Smooth muscle cell (in vitro differentiated cells): ENCODE measurements around the gene ASB10. TPM values are rescaled to one million over a fixed set of nuclear protein-coding genes. Genes with fewer than 3 reads are reported as not detected.

Experiments used
- DNase-seq: peaks from one replicate; lab custom pipeline; 2025; ENCODE audit not compliant: unreplicated experiment; lab: John Stamatoyannopoulos, UW
- H2AFZ ChIP-seq: fragments of 200-600 bp; sonication (generic); 2 replicates; pipeline ENCODE4 v1.6.0; 2016; ENCODE audit warnings: antibody characterized with exemption, low read depth, mild to moderate bottlenecking
- H3F3A ChIP-seq: fragments of 200-600 bp; sonication (generic); 2 replicates; pipeline ENCODE4 v1.6.0; 2017; ENCODE audit warnings: antibody characterized with exemption, low read depth
- H3K27ac ChIP-seq: fragments of 200-600 bp; sonication (generic); 2 replicates; pipeline ENCODE4 v1.5.1; 2016; ENCODE audit warnings: low read depth, mild to moderate bottlenecking
- H3K27me3 ChIP-seq: fragments of 200-600 bp; sonication (generic); 2 replicates; pipeline ENCODE4 v1.6.1; 2016; ENCODE audit warnings: low read depth, mild to moderate bottlenecking
- H3K36me3 ChIP-seq: fragments of 200-600 bp; sonication (generic); 2 replicates; pipeline ENCODE4 v1.5.1; 2016; ENCODE audit warnings: low read depth
- H3K4me1 ChIP-seq: fragments of 200-600 bp; sonication (generic); 2 replicates; pipeline ENCODE4 v1.5.1; 2016; ENCODE audit warnings: low read depth
- H3K4me2 ChIP-seq: fragments of 200-600 bp; sonication (generic); 2 replicates; pipeline ENCODE4 v1.6.0; 2016; ENCODE audit warnings: mild to moderate bottlenecking
- H3K4me3 ChIP-seq: fragments of 200-600 bp; sonication (generic); 2 replicates; pipeline ENCODE4 v1.5.1; 2016; ENCODE audit warnings: mild to moderate bottlenecking
- H3K79me2 ChIP-seq: fragments of 200-600 bp; sonication (generic); 2 replicates; pipeline ENCODE4 v1.6.0; 2016; ENCODE audit warnings: low read depth, mild to moderate bottlenecking
- H3K9ac ChIP-seq: fragments of 200-600 bp; sonication (generic); 2 replicates; pipeline ENCODE4 v1.6.0; 2016; ENCODE audit warnings: low read depth
- H3K9me3 ChIP-seq: fragments of 200-600 bp; sonication (generic); replicated peaks from 2 replicates; pipeline ENCODE4 v1.5.1; 2016; ENCODE audit warnings: low read depth
- H4K20me1 ChIP-seq: fragments of 200-600 bp; sonication (generic); 2 replicates; pipeline ENCODE4 v1.6.0; 2016; ENCODE audit warnings: low read depth
- WGBS: methylation state at CpG from one replicate; pipeline ENCODE4 v1.1.7; 2016; ENCODE audit warnings: low lambda C conversion rate; 5-methylcytosine and 5-hydroxymethylcytosine counted together
- polyA plus RNA-seq: library from polyadenylated mRNA; unstranded; fragments of >200 nt; fragmentation: Nextera tagmentation; extraction: Ambion mirVana; gene quantifications from 2 replicates; pipeline ENCODE4 v1.2.1, GENCODE V29; 2016
- total RNA-seq: library from RNA; depleted of rRNA; stranded (reverse); fragments of >200 nt; gene quantifications from 2 replicates; pipeline ENCODE4 v1.2.3, GENCODE V29; 2014
- TF ChIP-seq, protein P1 (sequence below): fragments of 200-600 bp; sonication (generic); IDR thresholded peaks from 2 replicates; pipeline ENCODE4 v1.5.1; 2017; ENCODE audit warnings: borderline replicate concordance, mild to moderate bottlenecking, antibody characterized with exemption; ENCODE audit not compliant: insufficient read depth, poor library complexity, severe bottlenecking

The ASB10 gene
- total and polyA plus RNA-seq, 2 experiments from 2014 or later: not detected

DNA sequence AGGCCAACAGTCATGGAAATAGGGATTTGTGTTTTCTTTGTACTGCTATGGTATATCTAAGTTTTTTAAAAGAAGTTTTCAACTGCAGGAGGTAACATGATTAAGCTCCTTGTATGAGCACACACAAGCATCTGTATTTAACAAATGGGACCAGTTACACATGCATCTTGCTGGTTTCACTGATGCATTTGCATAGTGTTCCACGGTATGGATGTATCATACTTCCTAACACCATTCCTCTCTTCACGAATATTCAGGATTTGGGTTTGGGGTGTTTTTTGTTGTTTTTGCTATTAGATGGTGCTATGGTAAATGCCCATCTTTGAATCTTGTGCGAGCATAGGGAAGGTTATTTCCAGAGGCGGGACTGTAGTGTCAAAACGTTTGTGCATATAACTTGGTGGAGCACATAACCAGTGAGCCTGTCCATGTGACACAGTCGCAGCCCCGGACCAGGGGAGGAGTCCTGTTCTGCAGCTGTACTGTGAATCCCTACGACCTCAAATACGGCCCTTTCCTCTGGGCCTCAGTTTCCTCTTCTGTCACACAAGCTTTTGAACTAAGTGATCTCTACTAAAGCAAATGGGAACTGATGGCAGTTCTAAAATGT is 21.3 kb upstream of the ASB10 start:
- TF ChIP-seq, protein P1, sequence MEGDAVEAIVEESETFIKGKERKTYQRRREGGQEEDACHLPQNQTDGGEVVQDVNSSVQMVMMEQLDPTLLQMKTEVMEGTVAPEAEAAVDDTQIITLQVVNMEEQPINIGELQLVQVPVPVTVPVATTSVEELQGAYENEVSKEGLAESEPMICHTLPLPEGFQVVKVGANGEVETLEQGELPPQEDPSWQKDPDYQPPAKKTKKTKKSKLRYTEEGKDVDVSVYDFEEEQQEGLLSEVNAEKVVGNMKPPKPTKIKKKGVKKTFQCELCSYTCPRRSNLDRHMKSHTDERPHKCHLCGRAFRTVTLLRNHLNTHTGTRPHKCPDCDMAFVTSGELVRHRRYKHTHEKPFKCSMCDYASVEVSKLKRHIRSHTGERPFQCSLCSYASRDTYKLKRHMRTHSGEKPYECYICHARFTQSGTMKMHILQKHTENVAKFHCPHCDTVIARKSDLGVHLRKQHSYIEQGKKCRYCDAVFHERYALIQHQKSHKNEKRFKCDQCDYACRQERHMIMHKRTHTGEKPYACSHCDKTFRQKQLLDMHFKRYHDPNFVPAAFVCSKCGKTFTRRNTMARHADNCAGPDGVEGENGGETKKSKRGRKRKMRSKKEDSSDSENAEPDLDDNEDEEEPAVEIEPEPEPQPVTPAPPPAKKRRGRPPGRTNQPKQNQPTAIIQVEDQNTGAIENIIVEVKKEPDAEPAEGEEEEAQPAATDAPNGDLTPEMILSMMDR: no peak

DNA sequence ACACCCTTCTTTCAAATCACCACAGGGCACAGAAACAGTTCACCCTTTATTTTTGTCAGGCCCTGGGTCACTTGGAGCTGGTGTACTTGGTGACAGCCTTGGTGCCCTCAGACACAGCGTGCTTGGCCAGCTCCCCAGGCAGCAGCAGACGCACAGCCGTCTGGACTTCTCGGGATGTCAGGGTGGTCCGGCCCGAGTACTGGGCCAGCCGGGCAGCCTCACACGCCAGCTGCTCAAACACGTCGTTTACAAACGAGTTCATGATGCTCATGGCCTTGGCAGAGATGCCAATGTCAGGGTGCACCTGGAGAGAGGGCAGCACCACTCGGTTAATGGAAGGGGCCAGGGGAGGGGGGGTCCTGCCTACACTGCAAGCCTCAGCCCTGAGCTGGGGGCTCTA is 20.8 kb upstream of the ASB10 start:
- Histone ChIP-seq H3K27ac (no peak overlapping the region), H3K4me3 (no peak overlapping the region), H3K4me2 (no peak overlapping the region), H4K20me1 (no peaks in the 10 kb centered on the region), H3F3A (no peaks in the 10 kb centered on the region), H2AFZ (no peak overlapping the region), H3K36me3 (no peaks in the 10 kb centered on the region), H3K9me3 (no peaks in the 10 kb centered on the region), H3K27me3 (peaks cover 6% of the 10 kb centered on the region), H3K4me1 (no peaks in the 10 kb centered on the region), H3K79me2 (no peaks in the 10 kb centered on the region), H3K9ac (no peak overlapping the region)
- WGBS: 96% methylated on average over 12 of the region's 12 CpGs
- TF ChIP-seq, protein P1: no peak
- DNase-seq: no peak

More for the DNA sequence above, 21.3 kb upstream of the ASB10 start:
- Histone ChIP-seq H4K20me1 (no peaks in the 10 kb centered on the region), H3K4me3 (no peak overlapping the region), H3K79me2 (no peaks in the 10 kb centered on the region), H3K36me3 (no peaks in the 10 kb centered on the region), H3K4me2 (no peak overlapping the region), H3F3A (no peaks in the 10 kb centered on the region), H3K4me1 (no peaks in the 10 kb centered on the region), H3K27ac (no peak overlapping the region), H3K27me3 (peaks cover 6% of the 10 kb centered on the region), H2AFZ (no peak overlapping the region), H3K9me3 (no peaks in the 10 kb centered on the region), H3K9ac (no peak overlapping the region)
- DNase-seq: no peak
- WGBS: 85% methylated on average over 9 of the region's 9 CpGs

GRCh38 chr7:151207315-151207714 is 20.3 kb upstream of the ASB10 start:
- Histone ChIP-seq H3K4me3 (no peak overlapping the region), H3K9ac (no peak overlapping the region), H4K20me1 (no peaks in the 10 kb centered on the region), H3K36me3 (no peaks in the 10 kb centered on the region), H3K4me1 (no peaks in the 10 kb centered on the region), H3K79me2 (no peaks in the 10 kb centered on the region), H3K27me3 (peaks cover 6% of the 10 kb centered on the region), H3K9me3 (no peaks in the 10 kb centered on the region), H3K27ac (no peak overlapping the region), H2AFZ (no peak overlapping the region), H3K4me2 (no peak overlapping the region), H3F3A (no peaks in the 10 kb centered on the region)
- TF ChIP-seq, protein P1: no peak
- 85% methylated on average over 9 of the region's 9 CpGs for WGBS
- no peak for DNase-seq

DNA sequence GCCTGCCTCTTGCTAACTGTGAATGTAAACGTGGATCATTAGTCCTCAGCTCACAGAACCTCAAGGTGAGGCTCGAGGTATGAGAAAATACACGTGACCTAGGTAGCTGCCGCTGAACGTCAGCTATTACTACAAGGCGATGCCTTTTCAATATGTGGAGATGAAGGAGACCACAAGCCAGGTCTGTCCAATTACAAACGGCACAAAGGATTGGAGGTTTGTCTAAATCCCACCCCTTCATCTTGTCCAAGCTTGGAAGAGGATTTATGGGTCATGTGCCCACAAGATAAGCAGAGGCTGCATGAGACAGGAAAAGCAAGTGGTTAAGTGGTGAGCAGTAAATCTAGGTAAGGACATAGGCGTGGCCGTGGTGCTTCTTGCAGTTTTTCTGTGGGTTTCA is 19.9 kb upstream of the ASB10 start:
- Histone ChIP-seq H3K9ac (no peak overlapping the region), H3K9me3 (no peaks in the 10 kb centered on the region), H3K4me2 (no peak overlapping the region), H3K79me2 (no peaks in the 10 kb centered on the region), H3K27ac (no peak overlapping the region), H4K20me1 (no peaks in the 10 kb centered on the region), H3F3A (no peaks in the 10 kb centered on the region), H3K36me3 (no peaks in the 10 kb centered on the region), H3K27me3 (peaks cover 6% of the 10 kb centered on the region), H2AFZ (no peak overlapping the region), H3K4me1 (no peaks in the 10 kb centered on the region), H3K4me3 (no peak overlapping the region)
- 81% methylated on average over 9 of the region's 9 CpGs for WGBS
- TF ChIP-seq, protein P1: no peak
- DNase-seq: no peak
